Measurements from ENCODE around the gene GPRC5A.

Gene GPRC5A

GRCh38 chr12:12880537-12880936 lies 10.8 kb upstream of the GPRC5A start:
- TF ChIP-seq GABPA (IDR thresholded peaks at IDR 0.05; ENCODE audit: low read depth) (no peak), SPI1 (IDR thresholded peaks at IDR 0.05; ENCODE audit: borderline replicate concordance, low read depth) (no peak), REST (IDR thresholded peaks at IDR 0.05; ENCODE audit: insufficient replicate concordance, low read depth) (no peak), CTCF (IDR thresholded peaks at IDR 0.05; ENCODE audit: insufficient read depth, low read length) (no peak), POLR2AphosphoS5 (IDR thresholded peaks at IDR 0.05; ENCODE audit: low read depth) (0 out of 2 replicates have a peak, but pooled peaks have one; percentile 37)
- peak in 1 of 2 experiments; percentile 37 for DNase-seq (ENCODE audit: low read depth in 1 of 2, low spot score in 1 of 2)
- Histone ChIP-seq H3K27me3 (ENCODE audit: insufficient read depth, poor library complexity, severe bottlenecking) (no peaks in the 10 kb centered on the region), H3K27ac (replicated peaks) (no peak overlapping the region), H3K4me3 (replicated peaks; ENCODE audit: insufficient read depth, low read length) (no peak overlapping the region)

GRCh38 chr12:12881151-12881909 lies 10.0 kb upstream of the GPRC5A start:
- H3K27me3 ChIP-seq (ENCODE audit: insufficient read depth, poor library complexity, severe bottlenecking) = no peaks in the 10 kb centered on the region
- no peak for TF ChIP-seq GABPA (IDR thresholded peaks at IDR 0.05; ENCODE audit: low read depth)
- peak; percentile 11; the same call in 1 of the 2 replicates for TF ChIP-seq SPI1 (IDR thresholded peaks at IDR 0.05; ENCODE audit: borderline replicate concordance, low read depth)
- no peak for TF ChIP-seq REST (IDR thresholded peaks at IDR 0.05; ENCODE audit: insufficient replicate concordance, low read depth)
- H3K4me3 ChIP-seq (replicated peaks; ENCODE audit: insufficient read depth, low read length) = no peak overlapping the region
- H3K27ac ChIP-seq (replicated peaks) = no peak overlapping the region
- DNase-seq (ENCODE audit: low read depth in 1 of 2, low spot score in 1 of 2) = peak in 1 of 2 experiments; percentile 16

GRCh38 chr12:12882288-12882687 lies 9.1 kb upstream of the GPRC5A start:
- no peak overlapping the region for H3K27ac ChIP-seq (replicated peaks)
- no peak overlapping the region for H3K4me3 ChIP-seq (replicated peaks; ENCODE audit: insufficient read depth, low read length)
- DNase-seq (ENCODE audit: low read depth in 1 of 2, low spot score in 1 of 2) = no peak
- no peaks in the 10 kb centered on the region for H3K27me3 ChIP-seq (ENCODE audit: insufficient read depth, poor library complexity, severe bottlenecking)
- TF ChIP-seq GABPA (IDR thresholded peaks at IDR 0.05; ENCODE audit: low read depth) = no peak
- TF ChIP-seq SPI1 (IDR thresholded peaks at IDR 0.05; ENCODE audit: borderline replicate concordance, low read depth) = no peak
- TF ChIP-seq REST (IDR thresholded peaks at IDR 0.05; ENCODE audit: insufficient replicate concordance, low read depth) = no peak
- TF ChIP-seq POLR2AphosphoS5 (IDR thresholded peaks at IDR 0.05; ENCODE audit: low read depth) = no peak
- no peak for TF ChIP-seq CTCF (IDR thresholded peaks at IDR 0.05; ENCODE audit: insufficient read depth, low read length)

Measured in HL-60 (cell line).